Adrenal gland (tissue), 12 donors: ENCODE results near the gene TSPAN9. TPM values are rescaled to one million over a fixed set of nuclear protein-coding genes. Genes with fewer than 3 reads are reported as not detected.

Source experiments
- DNase-seq, 7 donors: peaks; one replicate each; pipeline ENCODE4 v3.0.0-alpha.2; 2019 to 2020
- H3K27ac ChIP-seq, 5 donors: fragments of 200-600 bp; sonication (generic) in 4 of 5; 1 replicate in 3 of 5; 2 replicates in 2 of 5; pipeline versions ENCODE4 v1.5.1 to v1.8.0; 2016 to 2020; ENCODE audit warnings: mild to moderate bottlenecking in 1 of 5
- H3K27me3 ChIP-seq: fragments of 200-600 bp; 2 replicates; pipeline ENCODE4 v1.8.0; 2021
- H3K36me3 ChIP-seq, 2 donors: fragments of 200-600 bp; replicated peaks in 1 of 2; 1 replicate in 1 of 2; 2 replicates in 1 of 2; pipeline versions ENCODE4 v1.5.1 to v1.8.0; 2018 to 2022
- H3K4me1 ChIP-seq, 2 donors: fragments of 200-600 bp; replicated peaks in 1 of 2; 1 replicate in 1 of 2; 2 replicates in 1 of 2; pipeline versions ENCODE4 v1.5.1 to v1.8.0; 2018 to 2021
- H3K4me3 ChIP-seq, 4 donors: fragments of 200-600 bp; sonication (generic) in 3 of 4; one replicate each; pipeline ENCODE4 v1.5.1; 2016 to 2018
- H3K9me3 ChIP-seq, 3 donors: fragments of 200-600 bp; sonication (generic) in 1 of 3; replicated peaks in 1 of 3; 1 replicate in 2 of 3; 2 replicates in 1 of 3; pipeline versions ENCODE4 v1.5.1 to v1.8.0; 2016 to 2021
- POLR2A ChIP-seq, 2 donors: fragments of 450-650 bp; IDR thresholded peaks; one replicate each; pipeline ENCODE4 v1.6.1; 2017; ENCODE audit warnings: antibody characterized with exemption in 2 of 2, mild to moderate bottlenecking in 2 of 2, moderate library complexity in 1 of 2
- WGBS, 4 donors: extraction: QIAGEN DNeasy Blood & Tissue Kit in 2 of 4; methylation state at CpG; one replicate each; pipeline versions ENCODE4 v1.1.5 to v1.1.7; 2013 to 2017; 5-methylcytosine and 5-hydroxymethylcytosine counted together
- intact Hi-C, 2 donors: fragments of 100-400 bp; cut with DNase I; formaldehyde crosslinking; loops; one replicate each; pipeline versions ENCODE4 v1.14.1 to v1.15.0; 2022 to 2023
- polyA plus RNA-seq, 3 donors: library from polyadenylated mRNA; stranded (reverse); fragments of 200-250 nt in 2 of 3; fragments of 350-450 nt in 1 of 3; fragmentation: Illumina TruSeq in 1 of 3; extraction: RNeasy Lipid Tissue Mini Kit (QIAGEN cat#74804) in 1 of 3; gene quantifications; one replicate each; pipeline ENCODE4 v1.2.3, GENCODE V29; 2013 to 2014
- total RNA-seq, 9 donors: library from RNA; depleted of rRNA in 4 of 9; stranded (reverse); fragments of >200 nt in 4 of 9; fragments of 120-200 nt in 1 of 9; fragmentation: NEBNext Ultra II Directional in 1 of 9; extraction: Animal tissue kit (Norgen Biotek cat#: 25700) in 1 of 9; gene quantifications; one replicate each; pipeline versions ENCODE4 v1.1.0 to v1.2.4, GENCODE V29; 2013 to 2023
- TF ChIP-seq, protein P1 (sequence below), 6 experiments: fragments of 450-650 bp in 4 of 6; fragments of 200-600 bp in 2 of 6; sonication (generic) in 1 of 6; IDR thresholded peaks; 1 replicate in 5 of 6; 2 replicates in 1 of 6; pipeline versions ENCODE4 v1.5.1 to v1.8.0; 2016 to 2021; ENCODE audit warnings: antibody characterized with exemption in 6 of 6, mild to moderate bottlenecking in 2 of 6, moderate library complexity in 1 of 6
- donor health status: healthy with polysubstance abuse.
- donor health status: Bipolar disorder and iron deficiency.
- donor health status: DM: yes; HTN: yes; CAD: no.
- donor health status: DM: no; HTN: no; CAD: no.
- donor health status: DM: no; HTN: no; CAD: no.
- donor health status: DM: yes; HTN: yes; CAD: no.

The TSPAN9 gene
- total and polyA plus RNA-seq, 12 donors, result 12.4 to 31.4 (median 22.4) TPM

DNA sequence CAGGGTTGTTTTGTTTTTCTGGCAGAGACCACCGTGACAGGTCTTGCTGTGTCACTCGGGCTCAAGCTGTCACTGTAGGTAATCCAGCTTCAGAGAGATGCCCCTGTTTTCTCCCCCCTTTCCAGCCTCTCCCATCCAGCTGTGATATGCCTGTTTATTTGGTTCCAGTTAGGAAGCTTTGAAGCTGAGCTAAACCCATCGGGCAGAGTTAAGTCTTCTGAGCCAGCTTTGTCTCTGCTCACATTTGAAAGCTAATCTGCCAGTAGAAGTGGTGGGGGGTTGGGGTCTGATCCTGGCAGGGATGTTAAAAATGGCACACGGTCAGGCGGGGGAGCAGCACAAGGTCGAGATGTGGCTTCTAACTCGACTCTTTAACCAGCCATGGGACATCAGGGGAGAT is 130.0 kb downstream of the TSPAN9 start:
- Histone ChIP-seq H3K4me3 (no peak overlapping the region), H3K27me3 (no peaks in the 10 kb centered on the region), H3K4me1 (no peaks in the 10 kb centered on the region), H3K9me3 (no peaks in the 10 kb centered on the region), H3K27ac (no peak overlapping the region), H3K36me3 (no peaks in the 10 kb centered on the region)
- WGBS, 4 donors, result 85 to 93% (median 86%) methylated on average over 7 of the region's 7 CpGs
- intact Hi-C loops, result loop anchor here in 1 of 2 donors (5.0 kb wide), 1 partner anchor 70 kb away; no protein-coding TSS in a partner anchor
- TF ChIP-seq POLR2A (IDR thresholded peaks at IDR 0.05), result no peak
- TF ChIP-seq, protein P1, sequence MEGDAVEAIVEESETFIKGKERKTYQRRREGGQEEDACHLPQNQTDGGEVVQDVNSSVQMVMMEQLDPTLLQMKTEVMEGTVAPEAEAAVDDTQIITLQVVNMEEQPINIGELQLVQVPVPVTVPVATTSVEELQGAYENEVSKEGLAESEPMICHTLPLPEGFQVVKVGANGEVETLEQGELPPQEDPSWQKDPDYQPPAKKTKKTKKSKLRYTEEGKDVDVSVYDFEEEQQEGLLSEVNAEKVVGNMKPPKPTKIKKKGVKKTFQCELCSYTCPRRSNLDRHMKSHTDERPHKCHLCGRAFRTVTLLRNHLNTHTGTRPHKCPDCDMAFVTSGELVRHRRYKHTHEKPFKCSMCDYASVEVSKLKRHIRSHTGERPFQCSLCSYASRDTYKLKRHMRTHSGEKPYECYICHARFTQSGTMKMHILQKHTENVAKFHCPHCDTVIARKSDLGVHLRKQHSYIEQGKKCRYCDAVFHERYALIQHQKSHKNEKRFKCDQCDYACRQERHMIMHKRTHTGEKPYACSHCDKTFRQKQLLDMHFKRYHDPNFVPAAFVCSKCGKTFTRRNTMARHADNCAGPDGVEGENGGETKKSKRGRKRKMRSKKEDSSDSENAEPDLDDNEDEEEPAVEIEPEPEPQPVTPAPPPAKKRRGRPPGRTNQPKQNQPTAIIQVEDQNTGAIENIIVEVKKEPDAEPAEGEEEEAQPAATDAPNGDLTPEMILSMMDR (IDR thresholded peaks at IDR 0.05), result no peak
- DNase-seq, result no peak

DNA sequence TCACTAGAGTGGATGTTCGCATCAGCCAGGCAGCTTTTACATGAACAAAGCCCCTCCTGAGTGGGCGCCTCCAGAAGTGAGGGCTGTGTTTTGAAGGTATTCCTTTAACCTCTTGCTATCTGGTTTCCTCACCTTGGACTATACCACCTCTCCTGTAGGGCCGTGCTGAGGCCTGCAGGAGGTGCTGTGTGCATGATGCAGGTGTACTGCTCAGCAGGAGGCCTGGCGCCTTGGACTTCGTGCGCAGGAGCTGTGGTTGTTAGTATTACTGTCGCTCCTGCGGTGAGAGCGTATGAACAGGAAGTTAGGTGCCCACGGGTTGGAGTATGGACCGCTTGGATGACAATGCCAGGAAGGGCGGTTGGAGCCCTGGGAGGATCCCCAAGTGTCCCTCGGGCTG is 130.7 kb downstream of the TSPAN9 start:
- Histone ChIP-seq H3K36me3 (no peaks in the 10 kb centered on the region), H3K4me1 (no peaks in the 10 kb centered on the region), H3K27me3 (no peaks in the 10 kb centered on the region), H3K27ac (no peak overlapping the region), H3K4me3 (no peak overlapping the region), H3K9me3 (no peaks in the 10 kb centered on the region)
- WGBS, 4 donors, result 85 to 91% (median 87%) methylated on average over 9 to 13 of the region's 13 CpGs
- no peak for DNase-seq
- intact Hi-C loops, result loop anchor here in 1 of 2 donors (5.0 kb wide), 1 partner anchor 69 kb away; no protein-coding TSS in a partner anchor
- TF ChIP-seq, protein P1 (IDR thresholded peaks at IDR 0.05), result no peak
- no peak for TF ChIP-seq POLR2A (IDR thresholded peaks at IDR 0.05)

GRCh38 chr12:3213188-3213587 is 136.0 kb downstream of the TSPAN9 start:
- H3K9me3 ChIP-seq, result no peaks in the 10 kb centered on the region
- DNase-seq, result no peak
- intact Hi-C loops, result no loop called here
- H3K27ac ChIP-seq, result no peak overlapping the region
- peaks cover 0 to under 1% of the 10 kb centered on the region in 2 donors for H3K4me1 ChIP-seq
- no peak overlapping the region for H3K4me3 ChIP-seq
- WGBS, 4 donors, result 70 to 80% (median 75%) methylated on average over 6 to 9 of the region's 9 CpGs
- TF ChIP-seq, protein P1 (IDR thresholded peaks at IDR 0.05), result no peak
- TF ChIP-seq POLR2A (IDR thresholded peaks at IDR 0.05), result no peak
- H3K27me3 ChIP-seq, result no peaks in the 10 kb centered on the region
- H3K36me3 ChIP-seq, result no peaks in the 10 kb centered on the region

GRCh38 chr12:3213768-3214167 is 136.6 kb downstream of the TSPAN9 start:
- 93 to 100% (median 97%) methylated on average over 2 to 5 of the region's 5 CpGs for whole genome bisulfite sequencing, 4 donors
- H3K27ac ChIP-seq, result no peak overlapping the region
- H3K9me3 ChIP-seq, result no peaks in the 10 kb centered on the region
- DNase-seq, result no peak
- H3K27me3 ChIP-seq, result no peaks in the 10 kb centered on the region
- H3K36me3 ChIP-seq, result no peaks in the 10 kb centered on the region
- H3K4me1 ChIP-seq, result peaks cover 6% of the 10 kb centered on the region in 2 donors
- intact Hi-C loops, result no loop called here
- no peak overlapping the region for H3K4me3 ChIP-seq
- TF ChIP-seq, protein P1 (IDR thresholded peaks at IDR 0.05), result no peak
- no peak for TF ChIP-seq POLR2A (IDR thresholded peaks at IDR 0.05)
